ENCODE measurements around the gene SMAD6.
"Not testable (repeated sequence)": the region's sequence is repeated elsewhere in the genome, so short reads cannot be mapped to it uniquely, and the experiment has no call there.

GRCh38 chr15:66690912-66691311, 11.1 kb upstream of the SMAD6 start:
- TF ChIP-seq CTCF (conservative IDR thresholded peaks at IDR 0.05 in 1 of 2, IDR thresholded peaks at IDR 0.05 in 1 of 2; ENCODE audit: low read depth in 1 of 2, low read length in 2 of 2); EZH2 (IDR thresholded peaks at IDR 0.05; ENCODE audit: low read length, missing control alignments): not testable (repeated sequence)

All from fibroblast of lung (primary cell).